Stomach smooth muscle (tissue), 2 donors: ENCODE measurements around the gene PMPCA.

ENCODE experiments used
- H3K27ac ChIP-seq: one replicate; pipeline ENCODE4 v1.7.0; 2013; ENCODE audit warnings: mild to moderate bottlenecking, low read length, inconsistent platforms
- H3K27me3 ChIP-seq, 2 donors: one replicate each; pipeline ENCODE4 v1.7.0; 2013; ENCODE audit warnings: low read length in 2 of 2; ENCODE audit not compliant: insufficient read depth in 2 of 2, control insufficient read depth in 1 of 2
- H3K36me3 ChIP-seq, 2 donors: one replicate each; pipeline ENCODE4 v1.7.0; 2013; ENCODE audit warnings: low read length in 2 of 2; ENCODE audit not compliant: control insufficient read depth in 2 of 2, insufficient read depth in 2 of 2
- H3K4me1 ChIP-seq: one replicate; pipeline ENCODE4 v1.7.0; 2013; ENCODE audit warnings: low read length; ENCODE audit not compliant: control insufficient read depth, insufficient read depth
- H3K4me3 ChIP-seq, 2 donors: one replicate each; pipeline ENCODE4 v1.7.0; 2013; ENCODE audit warnings: low read length in 2 of 2
- H3K9ac ChIP-seq, 2 donors: one replicate each; pipeline ENCODE4 v1.7.0; 2013; ENCODE audit warnings: low read length in 2 of 2, mild to moderate bottlenecking in 1 of 2
- H3K9me3 ChIP-seq, 2 donors: one replicate each; pipeline ENCODE4 v1.7.0; 2013; ENCODE audit warnings: low read length in 2 of 2; ENCODE audit not compliant: control insufficient read depth in 2 of 2
- donor health status: healthy.
- donor health status: Pancreatic carcinoma.

Gene PMPCA

GRCh38 chr9:136437839-136438547 lies 27.5 kb downstream of the PMPCA start:
- no peak overlapping the region for H3K27ac ChIP-seq
- H3K9ac ChIP-seq, result peak overlapping the region; percentile 64 to 73
- peaks cover 10 to 27% of the 10 kb centered on the region in 2 donors for H3K36me3 ChIP-seq
- H3K27me3 ChIP-seq, result no peaks in the 10 kb centered on the region
- no peaks in the 10 kb centered on the region for H3K9me3 ChIP-seq
- H3K4me1 ChIP-seq, result peaks cover 34% of the 10 kb centered on the region
- peak overlapping the region; percentile 70 to 80 for H3K4me3 ChIP-seq

- Histone ChIP-seq H3K4me3 (peak overlapping the region; percentile 70 to 80), H3K27me3 (no peaks in the 10 kb centered on the region), H3K4me1 (peaks cover 34% of the 10 kb centered on the region), H3K9ac (peak overlapping the region; percentile 64 to 73), H3K9me3 (no peaks in the 10 kb centered on the region), H3K27ac (no peak overlapping the region), H3K36me3 (peaks cover 12 to 33% of the 10 kb centered on the region in 2 donors)
Observed at GRCh38 chr9:136438548-136439480, 28.4 kb downstream of the PMPCA start.

GRCh38 chr9:136439481-136440408 lies 29.3 kb downstream of the PMPCA start, which contains the start of gene INPP5E:
Gene INPP5E, minus strand, starts transcription at chr9:136439845. Its CDS starts 426 bp downstream, at chr9:136439419.
- Histone ChIP-seq H3K9ac (peak within 1 kb of the TSS; percentile 64 to 73), H3K4me1 (peaks cover 34% of the 10 kb centered on the region), H3K36me3 (peaks cover 18 to 40% of the 10 kb centered on the region in 2 donors), H3K27ac (no peak within 1 kb of the TSS), H3K9me3 (no peaks in the 10 kb centered on the region), H3K4me3 (peak within 1 kb of the TSS; percentile 70 to 80), H3K27me3 (no peaks in the 10 kb centered on the region)

- H3K4me1 ChIP-seq, result peaks cover 34% of the 10 kb centered on the region
- H3K27ac ChIP-seq, result no peak overlapping the region
- H3K9me3 ChIP-seq, result no peaks in the 10 kb centered on the region
- no peak overlapping the region for H3K9ac ChIP-seq
- H3K27me3 ChIP-seq, result no peaks in the 10 kb centered on the region
- no peak overlapping the region for H3K4me3 ChIP-seq
- peaks cover 30 to 46% of the 10 kb centered on the region in 2 donors for H3K36me3 ChIP-seq
Observed at GRCh38 chr9:136441191-136441680, 30.8 kb downstream of the PMPCA start.

- H3K27ac ChIP-seq, result no peak overlapping the region
- H3K27me3 ChIP-seq, result no peaks in the 10 kb centered on the region
- no peak overlapping the region for H3K9ac ChIP-seq
- H3K4me3 ChIP-seq, result no peak overlapping the region
- peaks cover 29% of the 10 kb centered on the region for H3K4me1 ChIP-seq
- H3K36me3 ChIP-seq, result peaks cover 33 to 50% of the 10 kb centered on the region in 2 donors
- no peaks in the 10 kb centered on the region for H3K9me3 ChIP-seq
Observed at GRCh38 chr9:136441681-136442245, 31.3 kb downstream of the PMPCA start.

- no peaks in the 10 kb centered on the region for H3K9me3 ChIP-seq
- peaks cover 24% of the 10 kb centered on the region for H3K4me1 ChIP-seq
- no peak overlapping the region for H3K9ac ChIP-seq
- peaks cover 38 to 55% of the 10 kb centered on the region in 2 donors for H3K36me3 ChIP-seq
- no peak overlapping the region for H3K4me3 ChIP-seq
- no peaks in the 10 kb centered on the region for H3K27me3 ChIP-seq
- H3K27ac ChIP-seq, result no peak overlapping the region
Observed at GRCh38 chr9:136442265-136442664, 31.8 kb downstream of the PMPCA start.

GRCh38 chr9:136443087-136443486 lies 32.6 kb downstream of the PMPCA start:
- H3K9ac ChIP-seq, result no peak overlapping the region

GRCh38 chr9:136443687-136444086 lies 33.2 kb downstream of the PMPCA start:
- no peaks in the 10 kb centered on the region for H3K9me3 ChIP-seq
- H3K27me3 ChIP-seq, result no peaks in the 10 kb centered on the region
- peaks cover 10% of the 10 kb centered on the region for H3K4me1 ChIP-seq
- no peak overlapping the region for H3K27ac ChIP-seq
- H3K4me3 ChIP-seq, result no peak overlapping the region
- H3K36me3 ChIP-seq, result peaks cover 52 to 62% of the 10 kb centered on the region in 2 donors
- H3K9ac ChIP-seq, result no peak overlapping the region

More at GRCh38 chr9:136443087-136443486, 32.6 kb downstream of the PMPCA start:
- Histone ChIP-seq H3K36me3 (peaks cover 47 to 61% of the 10 kb centered on the region in 2 donors), H3K27me3 (no peaks in the 10 kb centered on the region), H3K27ac (no peak overlapping the region), H3K4me3 (no peak overlapping the region), H3K4me1 (peaks cover 16% of the 10 kb centered on the region), H3K9me3 (no peaks in the 10 kb centered on the region)

GRCh38 chr9:136444102-136444501 lies 33.6 kb downstream of the PMPCA start:
- no peak overlapping the region for H3K9ac ChIP-seq
- H3K9me3 ChIP-seq, result no peaks in the 10 kb centered on the region
- H3K4me1 ChIP-seq, result peaks cover 6% of the 10 kb centered on the region
- no peak overlapping the region for H3K4me3 ChIP-seq
- H3K27me3 ChIP-seq, result no peaks in the 10 kb centered on the region
- no peak overlapping the region for H3K27ac ChIP-seq
- peaks cover 56 to 66% of the 10 kb centered on the region in 2 donors for H3K36me3 ChIP-seq
